IMR-90 (cell line): Measurements from ENCODE around the gene CCDC27.

Experiments
- CEBPB ChIP-seq: IDR thresholded peaks from 2 replicates; pipeline ENCODE4 v1.6.1; 2012; ENCODE audit warnings: low read depth, low read length, improper control_type of control experiment
- MAFK ChIP-seq: IDR thresholded peaks from 2 replicates; pipeline ENCODE4 v1.6.1; 2012; ENCODE audit warnings: low read depth, low read length, improper control_type of control experiment
- MAZ ChIP-seq: IDR thresholded peaks from 2 replicates; pipeline ENCODE4 v1.6.1; 2012; ENCODE audit warnings: low read depth, mild to moderate bottlenecking, low read length, improper control_type of control experiment, moderate library complexity, borderline replicate concordance
- NFE2L2 ChIP-seq: fragments of 150-350 bp; IDR thresholded peaks from 2 replicates; pipeline ENCODE4 v1.6.1; 2016; ENCODE audit warnings: low read depth, mild to moderate bottlenecking, low read length
- POLR2A ChIP-seq: IDR thresholded peaks from 2 replicates; pipeline ENCODE4 v1.6.1; 2012; ENCODE audit warnings: mild to moderate bottlenecking, low read depth, low read length
- RAD21 ChIP-seq: IDR thresholded peaks from 2 replicates; pipeline ENCODE4 v1.6.1; 2012; ENCODE audit warnings: low read length, improper control_type of control experiment
- RCOR1 ChIP-seq: IDR thresholded peaks from 2 replicates; pipeline ENCODE4 v1.6.1; 2012; ENCODE audit warnings: mild to moderate bottlenecking, low read length, improper control_type of control experiment; ENCODE audit not compliant: insufficient replicate concordance
- RFX5 ChIP-seq: IDR thresholded peaks from 2 replicates; pipeline ENCODE4 v1.8.0; 2012; ENCODE audit warnings: low read depth, mild to moderate bottlenecking, low read length, moderate library complexity
- USF2 ChIP-seq: fragments of 150-350 bp; IDR thresholded peaks from 2 replicates; pipeline ENCODE4 v1.6.1; 2017; ENCODE audit warnings: mild to moderate bottlenecking, antibody characterized with exemption, low read length, low read depth
- TF ChIP-seq, protein P1 (sequence below): conservative IDR thresholded peaks from 2 replicates; pipeline ENCODE4 v1.5.1; 2012; ENCODE audit warnings: mild to moderate bottlenecking, low read depth, low read length, improper control_type of control experiment

GRCh38 chr1:3740042-3740441 is 12.2 kb upstream of the CCDC27 start:
- TF ChIP-seq, protein P1, sequence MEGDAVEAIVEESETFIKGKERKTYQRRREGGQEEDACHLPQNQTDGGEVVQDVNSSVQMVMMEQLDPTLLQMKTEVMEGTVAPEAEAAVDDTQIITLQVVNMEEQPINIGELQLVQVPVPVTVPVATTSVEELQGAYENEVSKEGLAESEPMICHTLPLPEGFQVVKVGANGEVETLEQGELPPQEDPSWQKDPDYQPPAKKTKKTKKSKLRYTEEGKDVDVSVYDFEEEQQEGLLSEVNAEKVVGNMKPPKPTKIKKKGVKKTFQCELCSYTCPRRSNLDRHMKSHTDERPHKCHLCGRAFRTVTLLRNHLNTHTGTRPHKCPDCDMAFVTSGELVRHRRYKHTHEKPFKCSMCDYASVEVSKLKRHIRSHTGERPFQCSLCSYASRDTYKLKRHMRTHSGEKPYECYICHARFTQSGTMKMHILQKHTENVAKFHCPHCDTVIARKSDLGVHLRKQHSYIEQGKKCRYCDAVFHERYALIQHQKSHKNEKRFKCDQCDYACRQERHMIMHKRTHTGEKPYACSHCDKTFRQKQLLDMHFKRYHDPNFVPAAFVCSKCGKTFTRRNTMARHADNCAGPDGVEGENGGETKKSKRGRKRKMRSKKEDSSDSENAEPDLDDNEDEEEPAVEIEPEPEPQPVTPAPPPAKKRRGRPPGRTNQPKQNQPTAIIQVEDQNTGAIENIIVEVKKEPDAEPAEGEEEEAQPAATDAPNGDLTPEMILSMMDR: no peak
- TF ChIP-seq POLR2A (no peak), RCOR1 (no peak), USF2 (no peak), RAD21 (no peak), RFX5 (no peak), CEBPB (no peak), MAFK (no peak), NFE2L2 (no peak), MAZ (no peak)
